ENCODE data around the gene G0S2. TPM values are rescaled to one million over a fixed set of nuclear protein-coding genes. Genes with fewer than 3 reads are reported as not detected.

The G0S2 gene, protein sequence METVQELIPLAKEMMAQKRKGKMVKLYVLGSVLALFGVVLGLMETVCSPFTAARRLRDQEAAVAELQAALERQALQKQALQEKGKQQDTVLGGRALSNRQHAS
- 0.60 and 0.79 TPM in 2 replicates for total RNA-seq
- long read RNA-seq: 0 reads

GRCh38 chr1:209674957-209675564, at the start of gene G0S2:
Gene G0S2, plus strand, starts transcription at chr1:209675412. Its CDS starts 273 bp downstream, at chr1:209675685.
- Mint-ChIP-seq H3K4me1 (ENCODE audit: low read depth) (peaks cover 25% of the 10 kb centered on the region), H3K9me3 (ENCODE audit: low read depth) (peaks cover 3% of the 10 kb centered on the region), H3K36me3 (ENCODE audit: insufficient read depth) (no peaks in the 10 kb centered on the region), H3K27me3 (peaks cover 85% of the 10 kb centered on the region), H3K4me3 (ENCODE audit: low read depth) (peak within 1 kb of the TSS; percentile 66), H3K27ac (no peak within 1 kb of the TSS)
- TF ChIP-seq CTCF (IDR thresholded peaks at IDR 0.05; ENCODE audit: unreplicated experiment): no peak
- DNase-seq (ENCODE audit: low spot score, unreplicated experiment): peak; percentile 24

DNA sequence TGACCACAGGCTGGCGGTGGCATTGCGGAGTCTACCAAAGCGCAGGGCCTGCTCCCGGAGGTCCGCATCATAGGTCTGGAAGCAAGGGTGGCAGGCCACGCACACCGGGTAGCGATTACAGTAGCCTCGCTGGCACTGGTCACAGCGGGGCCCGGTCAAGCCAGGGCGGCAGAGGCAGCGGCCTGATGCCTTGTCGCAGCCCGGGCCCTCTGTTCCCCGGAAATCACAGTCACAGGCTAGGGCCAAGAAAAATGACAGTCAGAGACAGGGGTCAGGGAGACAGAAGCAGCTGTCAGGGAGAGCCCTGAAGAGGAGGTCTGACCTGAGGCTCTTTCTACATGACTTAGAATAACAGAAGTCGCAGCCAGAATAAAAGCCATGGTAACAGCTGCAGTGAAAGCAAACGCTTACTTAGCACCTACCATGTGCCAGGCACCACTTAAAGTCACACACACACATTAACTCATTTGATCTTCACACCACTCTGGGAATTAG, 49.4 kb upstream of the G0S2 start:
- Mint-ChIP-seq H3K4me3 (ENCODE audit: low read depth) (no peak overlapping the region), H3K27me3 (peaks cover 16% of the 10 kb centered on the region), H3K4me1 (ENCODE audit: low read depth) (no peaks in the 10 kb centered on the region), H3K9me3 (ENCODE audit: low read depth) (no peaks in the 10 kb centered on the region), H3K27ac (no peak overlapping the region), H3K36me3 (ENCODE audit: insufficient read depth) (no peaks in the 10 kb centered on the region)
- no peak for TF ChIP-seq CTCF (IDR thresholded peaks at IDR 0.05; ENCODE audit: unreplicated experiment)
- no peak for DNase-seq (ENCODE audit: low spot score, unreplicated experiment)

GRCh38 chr1:209626346-209627026, 48.7 kb upstream of the G0S2 start:
- TF ChIP-seq CTCF (IDR thresholded peaks at IDR 0.05; ENCODE audit: unreplicated experiment): no peak
- Mint-ChIP-seq H3K36me3 (ENCODE audit: insufficient read depth) (no peaks in the 10 kb centered on the region), H3K4me1 (ENCODE audit: low read depth) (no peaks in the 10 kb centered on the region), H3K27ac (no peak overlapping the region), H3K4me3 (ENCODE audit: low read depth) (no peak overlapping the region), H3K9me3 (ENCODE audit: low read depth) (no peaks in the 10 kb centered on the region), H3K27me3 (peaks cover 16% of the 10 kb centered on the region)
- no peak for DNase-seq (ENCODE audit: low spot score, unreplicated experiment)

GRCh38 chr1:209627027-209627731, 48.0 kb upstream of the G0S2 start:
- Mint-ChIP-seq H3K9me3 (ENCODE audit: low read depth) (no peaks in the 10 kb centered on the region), H3K4me3 (ENCODE audit: low read depth) (no peak overlapping the region), H3K4me1 (ENCODE audit: low read depth) (no peaks in the 10 kb centered on the region), H3K36me3 (ENCODE audit: insufficient read depth) (no peaks in the 10 kb centered on the region), H3K27ac (no peak overlapping the region), H3K27me3 (peaks cover 19% of the 10 kb centered on the region)
- TF ChIP-seq CTCF (IDR thresholded peaks at IDR 0.05; ENCODE audit: unreplicated experiment): no peak
- DNase-seq (ENCODE audit: low spot score, unreplicated experiment): no peak

DNA sequence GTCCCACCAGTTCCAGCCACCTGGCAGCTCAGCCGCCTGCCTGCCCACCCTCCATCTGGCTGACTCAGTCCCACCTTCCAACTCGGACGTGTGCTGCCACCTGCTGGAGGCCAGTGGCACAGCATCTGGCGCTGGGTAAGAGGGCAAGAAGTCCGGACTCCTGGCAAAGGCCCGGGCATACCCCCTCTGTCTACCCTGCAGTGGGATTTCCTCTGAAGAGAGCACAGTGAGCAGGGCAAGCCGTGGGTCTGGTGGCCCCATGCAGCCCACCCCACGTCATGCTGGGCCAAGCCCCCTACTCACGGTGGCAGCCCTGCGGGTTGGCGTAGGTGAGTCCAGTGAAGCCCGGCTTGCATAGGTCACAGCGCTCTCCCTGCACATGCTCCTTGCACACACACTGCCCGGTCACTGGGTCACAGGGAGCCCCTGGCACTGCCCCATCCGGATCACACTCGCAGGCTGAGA, 47.4 kb upstream of the G0S2 start:
- no peak overlapping the region for H3K4me3 Mint-ChIP-seq (ENCODE audit: low read depth)
- peak; percentile 89 for DNase-seq (ENCODE audit: low spot score, unreplicated experiment)
- H3K27ac Mint-ChIP-seq: no peak overlapping the region
- H3K27me3 Mint-ChIP-seq: peaks cover 19% of the 10 kb centered on the region
- no peaks in the 10 kb centered on the region for H3K36me3 Mint-ChIP-seq (ENCODE audit: insufficient read depth)
- no peaks in the 10 kb centered on the region for H3K4me1 Mint-ChIP-seq (ENCODE audit: low read depth)
- TF ChIP-seq CTCF (IDR thresholded peaks at IDR 0.05; ENCODE audit: unreplicated experiment): peak; percentile 96
- no peaks in the 10 kb centered on the region for H3K9me3 Mint-ChIP-seq (ENCODE audit: low read depth)

Data from progenitor cell of endocrine pancreas (in vitro differentiated cells).